Measurements from ENCODE around the gene AMDHD1. TPM values are rescaled to one million over a fixed set of nuclear protein-coding genes. Genes with fewer than 3 reads are reported as not detected.

Gene AMDHD1
- total and polyA plus RNA-seq, 8 donors = 0.74 to 2.4 (median 1.2) TPM

DNA sequence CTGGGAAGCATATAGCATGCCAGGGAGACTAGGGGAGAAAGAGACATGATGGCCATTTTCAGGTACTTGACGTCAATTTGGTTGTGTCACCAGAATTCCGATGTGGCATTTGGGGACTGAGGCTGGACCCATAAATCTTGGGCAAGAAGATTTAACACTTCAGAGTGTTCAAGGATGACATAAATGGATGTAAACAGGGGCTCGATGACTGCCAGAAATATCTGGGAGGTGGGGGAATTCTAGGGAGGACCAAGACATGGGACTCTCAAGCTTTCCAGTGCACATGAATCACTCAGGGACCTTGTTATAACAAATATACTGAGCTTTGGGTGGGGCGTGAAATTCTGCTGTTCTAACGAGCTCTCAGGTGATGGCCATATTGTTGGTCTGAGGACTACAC lies 35.2 kb downstream of the AMDHD1 start:
- Histone ChIP-seq H3K27ac (no peak overlapping the region), H3K4me1 (no peaks in the 10 kb centered on the region), H3K36me3 (peaks cover 0 to 28% of the 10 kb centered on the region in 2 donors), H3K9me3 (no peaks in the 10 kb centered on the region), H3K4me3 (no peak overlapping the region), H3K27me3 (no peaks in the 10 kb centered on the region)
- DNase-seq (no peak), ATAC-seq (no peak)
- intact Hi-C loops (cut with DNase I) = no loop called here
- no peak for TF ChIP-seq CTCF (IDR thresholded peaks at IDR 0.05)

DNA sequence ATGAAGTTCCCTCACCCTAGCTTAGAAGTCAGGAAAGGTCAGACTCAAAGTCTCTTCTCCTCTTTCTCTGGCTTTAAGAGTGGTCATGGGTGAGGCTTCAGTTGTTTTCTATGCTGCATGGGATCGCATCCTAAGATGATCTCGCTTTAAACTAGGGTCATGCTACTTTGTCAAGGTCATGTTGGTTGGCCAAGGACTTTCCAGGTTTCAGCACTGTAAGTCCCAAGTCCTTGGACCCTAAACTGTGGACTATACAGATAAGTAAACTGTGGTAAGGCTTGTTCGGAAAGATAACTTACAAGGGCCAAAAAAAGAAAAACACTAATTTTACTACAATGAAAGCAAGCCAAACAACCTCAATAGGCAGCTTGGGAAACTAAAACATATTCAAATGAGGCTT lies 35.6 kb downstream of the AMDHD1 start:
- no peak for TF ChIP-seq CTCF (IDR thresholded peaks at IDR 0.05)
- DNase-seq = no peak
- Histone ChIP-seq H3K36me3 (peaks cover 0 to 29% of the 10 kb centered on the region in 2 donors), H3K4me3 (no peak overlapping the region), H3K9me3 (no peaks in the 10 kb centered on the region), H3K27ac (no peak overlapping the region), H3K27me3 (no peaks in the 10 kb centered on the region), H3K4me1 (no peaks in the 10 kb centered on the region)
- no peak for ATAC-seq
- intact Hi-C loops (cut with DNase I) = no loop called here

GRCh38 chr12:95980437-95980836 lies 37.3 kb downstream of the AMDHD1 start:
- ATAC-seq (no peak), DNase-seq (no peak)
- intact Hi-C loops (cut with DNase I) = no loop called here
- Histone ChIP-seq H3K4me3 (no peak overlapping the region), H3K27ac (no peak overlapping the region), H3K9me3 (no peaks in the 10 kb centered on the region), H3K36me3 (peaks cover 0 to 30% of the 10 kb centered on the region in 2 donors), H3K4me1 (no peaks in the 10 kb centered on the region), H3K27me3 (no peaks in the 10 kb centered on the region)
- no peak for TF ChIP-seq CTCF (IDR thresholded peaks at IDR 0.05)

DNA sequence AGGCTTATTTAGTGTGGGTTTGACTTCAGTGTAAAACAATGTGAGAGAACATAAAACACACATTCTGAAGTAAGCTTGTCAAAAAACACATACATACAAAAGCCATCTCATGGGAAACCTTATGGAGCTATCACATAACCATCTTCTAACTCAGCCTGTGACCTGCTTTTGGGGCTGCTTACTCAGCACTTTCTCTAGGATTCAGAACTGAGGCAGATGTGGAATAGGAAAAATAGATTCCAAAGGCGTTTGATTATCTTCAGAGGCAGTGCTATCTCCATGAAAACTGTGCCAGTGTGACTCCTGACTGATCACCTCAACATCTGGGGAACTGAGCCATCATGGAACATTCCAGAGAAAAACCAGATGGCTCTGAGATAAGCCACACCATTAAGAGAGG lies 39.5 kb downstream of the AMDHD1 start:
- Histone ChIP-seq H3K4me3 (no peak overlapping the region), H3K36me3 (peaks cover 0 to 17% of the 10 kb centered on the region in 2 donors), H3K9me3 (no peaks in the 10 kb centered on the region), H3K27me3 (no peaks in the 10 kb centered on the region), H3K4me1 (no peaks in the 10 kb centered on the region), H3K27ac (no peak overlapping the region)
- ATAC-seq (no peak), DNase-seq (no peak)
- intact Hi-C loops (cut with DNase I) = no loop called here
- TF ChIP-seq CTCF (IDR thresholded peaks at IDR 0.05) = no peak

GRCh38 chr12:95984682-95985081 lies 41.6 kb downstream of the AMDHD1 start:
- no peaks in the 10 kb centered on the region for H3K4me1 ChIP-seq
- no peaks in the 10 kb centered on the region for H3K9me3 ChIP-seq
- H3K36me3 ChIP-seq = peaks cover 0 to 22% of the 10 kb centered on the region in 2 donors
- DNase-seq (no peak), ATAC-seq (no peak)
- intact Hi-C loops (cut with DNase I) = no loop called here
- no peaks in the 10 kb centered on the region for H3K27me3 ChIP-seq
- H3K27ac ChIP-seq = no peak overlapping the region
- H3K4me3 ChIP-seq = no peak overlapping the region
- no peak for TF ChIP-seq CTCF (IDR thresholded peaks at IDR 0.05)

All from left lung (tissue), 10 donors.